T47D (cell line): ENCODE results near the gene AIRE.

ENCODE experiments used
- DNase-seq, 2 experiments: peaks; one replicate each; pipeline versions ENCODE4 v3.0.0 to v3.0.0-alpha.2; 2011 to 2012; ENCODE audit warnings: low read depth in 1 of 2, low spot score in 1 of 2
- JUND ChIP-seq: IDR thresholded peaks from 2 replicates; pipeline ENCODE4 v1.6.1; 2012; ENCODE audit warnings: low read depth
- in situ Hi-C: cut with HindIII; loops from 2 replicates; pipeline ENCODE4 v1.10.0; 2016; ENCODE audit warnings: low sequenced_read_pairs, low pct_unique_long_range_greater_than_20kb

The AIRE gene

GRCh38 chr21:44260066-44260465 lies 25.6 kb upstream of the AIRE start:
- TF ChIP-seq JUND: no peak
- no peak for DNase-seq
- in situ Hi-C loops: no loop called here

- DNase-seq: no peak
- no peak for TF ChIP-seq JUND
- in situ Hi-C loops: no loop called here
Measured at GRCh38 chr21:44260791-44261631, 24.7 kb upstream of the AIRE start.

- in situ Hi-C loops: no loop called here
- TF ChIP-seq JUND: no peak
- DNase-seq: no peak
Measured at GRCh38 chr21:44261675-44262295, 23.9 kb upstream of the AIRE start, which contains the start of gene DNMT3L. Gene DNMT3L (minus strand): TSS chr21:44261897. CDS start chr21:44261259, 638 bp downstream.

- no peak for DNase-seq
- in situ Hi-C loops: no loop called here
Measured at GRCh38 chr21:44262338-44263056, 23.2 kb upstream of the AIRE start.

GRCh38 chr21:44263221-44263760 lies 22.4 kb upstream of the AIRE start:
- no peak for DNase-seq
- in situ Hi-C loops: no loop called here
- no peak for TF ChIP-seq JUND

More at GRCh38 chr21:44262338-44263056, 23.2 kb upstream of the AIRE start:
- no peak for TF ChIP-seq JUND

GRCh38 chr21:44263768-44264167 lies 21.9 kb upstream of the AIRE start:
- TF ChIP-seq JUND: no peak
- no peak for DNase-seq
- in situ Hi-C loops: no loop called here

GRCh38 chr21:44265734-44266270 lies 19.9 kb upstream of the AIRE start:
- DNase-seq: no peak
- in situ Hi-C loops: no loop called here
- TF ChIP-seq JUND: no peak

GRCh38 chr21:44267655-44268142 lies 18.0 kb upstream of the AIRE start:
- in situ Hi-C loops: no loop called here
- DNase-seq: peak in 1 of 2 experiments; percentile 53
- no peak for TF ChIP-seq JUND

- no peak for TF ChIP-seq JUND
- no peak for DNase-seq
- in situ Hi-C loops: no loop called here
Measured at GRCh38 chr21:44269090-44269489, 16.6 kb upstream of the AIRE start.

GRCh38 chr21:44271558-44272283 lies 14.0 kb upstream of the AIRE start:
- TF ChIP-seq JUND: no peak
- in situ Hi-C loops: no loop called here
- DNase-seq: no peak

GRCh38 chr21:44272284-44272858 lies 13.3 kb upstream of the AIRE start:
- in situ Hi-C loops: no loop called here
- no peak for DNase-seq
- no peak for TF ChIP-seq JUND

- DNase-seq: no peak
- in situ Hi-C loops: no loop called here
- no peak for TF ChIP-seq JUND
Measured at GRCh38 chr21:44273046-44273445, 12.6 kb upstream of the AIRE start.
